ENCODE data around the gene MAGI2.

DNA sequence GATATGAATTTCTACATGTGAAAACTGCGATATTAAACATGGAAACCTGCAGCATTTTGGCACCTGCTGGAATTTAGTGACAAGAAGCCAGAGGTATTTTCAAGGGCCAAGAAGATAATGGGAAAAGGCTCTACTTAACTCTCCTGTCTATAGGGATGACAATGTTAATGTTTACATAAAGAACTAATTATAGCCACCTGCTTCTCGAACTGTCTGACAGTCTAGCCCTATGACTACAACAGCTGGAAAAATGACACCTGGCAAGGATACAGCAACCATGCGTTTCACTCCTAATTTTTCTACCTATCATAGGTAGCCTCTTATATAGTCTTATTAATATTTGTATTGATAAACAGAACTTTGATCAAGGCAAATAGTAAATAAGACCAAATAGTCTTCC is 49.6 kb downstream of the MAGI2 start:
- TF ChIP-seq POLR2A (IDR thresholded peaks at IDR 0.05): no peak
- TF ChIP-seq, protein P1, sequence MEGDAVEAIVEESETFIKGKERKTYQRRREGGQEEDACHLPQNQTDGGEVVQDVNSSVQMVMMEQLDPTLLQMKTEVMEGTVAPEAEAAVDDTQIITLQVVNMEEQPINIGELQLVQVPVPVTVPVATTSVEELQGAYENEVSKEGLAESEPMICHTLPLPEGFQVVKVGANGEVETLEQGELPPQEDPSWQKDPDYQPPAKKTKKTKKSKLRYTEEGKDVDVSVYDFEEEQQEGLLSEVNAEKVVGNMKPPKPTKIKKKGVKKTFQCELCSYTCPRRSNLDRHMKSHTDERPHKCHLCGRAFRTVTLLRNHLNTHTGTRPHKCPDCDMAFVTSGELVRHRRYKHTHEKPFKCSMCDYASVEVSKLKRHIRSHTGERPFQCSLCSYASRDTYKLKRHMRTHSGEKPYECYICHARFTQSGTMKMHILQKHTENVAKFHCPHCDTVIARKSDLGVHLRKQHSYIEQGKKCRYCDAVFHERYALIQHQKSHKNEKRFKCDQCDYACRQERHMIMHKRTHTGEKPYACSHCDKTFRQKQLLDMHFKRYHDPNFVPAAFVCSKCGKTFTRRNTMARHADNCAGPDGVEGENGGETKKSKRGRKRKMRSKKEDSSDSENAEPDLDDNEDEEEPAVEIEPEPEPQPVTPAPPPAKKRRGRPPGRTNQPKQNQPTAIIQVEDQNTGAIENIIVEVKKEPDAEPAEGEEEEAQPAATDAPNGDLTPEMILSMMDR (IDR thresholded peaks at IDR 0.05): no peak
- no peak for TF ChIP-seq EP300 (IDR thresholded peaks at IDR 0.05)
- TF ChIP-seq POLR2AphosphoS5 (IDR thresholded peaks at IDR 0.05): no peak

Data from suprapubic skin (tissue), 4 donors.